GM23338 (cell line): ENCODE results near the gene TRHDE. TPM values are rescaled to one million over a fixed set of nuclear protein-coding genes. Genes with fewer than 3 reads are reported as not detected.

Source experiments
- ATAC-seq: fragments of 200-7000 bp; cut with Tn5 transposase; 3 replicates; pipeline ENCODE4 v1.9.1; 2020
- DNase-seq: peaks from one replicate; pipeline ENCODE4 v3.0.0-alpha.2; 2015; ENCODE audit warnings: low spot score
- H2AFZ ChIP-seq: fragments of 200-600 bp; sonication (generic); 2 replicates; pipeline ENCODE4 v1.8.0; 2016; ENCODE audit warnings: antibody characterized with exemption, mild to moderate bottlenecking, moderate library complexity
- H3F3A ChIP-seq: fragments of 200-600 bp; sonication (generic); replicated peaks from 2 replicates; pipeline ENCODE4 v1.8.0; 2017; ENCODE audit warnings: antibody characterized with exemption, mixed run types, low read depth
- H3K27ac ChIP-seq: fragments of 200-600 bp; sonication (generic); 2 replicates; pipeline ENCODE4 v1.6.1; 2016; ENCODE audit warnings: low read depth
- H3K27me3 ChIP-seq: fragments of 200-600 bp; sonication (generic); 2 replicates; pipeline ENCODE4 v1.8.0; 2016; ENCODE audit warnings: mild to moderate bottlenecking, mixed run types, moderate library complexity; ENCODE audit not compliant: insufficient read depth
- H3K36me3 ChIP-seq: fragments of 200-600 bp; sonication (generic); 2 replicates; pipeline ENCODE4 v1.8.0; 2016; ENCODE audit warnings: mild to moderate bottlenecking; ENCODE audit not compliant: insufficient read depth
- H3K4me1 ChIP-seq: fragments of 200-600 bp; sonication (generic); 2 replicates; pipeline ENCODE4 v1.8.0; 2016; ENCODE audit warnings: mild to moderate bottlenecking, moderate library complexity; ENCODE audit not compliant: insufficient read depth
- H3K4me2 ChIP-seq: fragments of 200-600 bp; sonication (generic); 2 replicates; pipeline ENCODE4 v1.7.1; 2017; ENCODE audit warnings: mixed run types
- H3K4me3 ChIP-seq: fragments of 200-600 bp; sonication (generic); 2 replicates; pipeline ENCODE4 v1.6.1; 2016; ENCODE audit warnings: mixed run types
- H3K79me2 ChIP-seq: fragments of 200-600 bp; sonication (generic); replicated peaks from 2 replicates; pipeline ENCODE4 v1.8.0; 2017; ENCODE audit warnings: mild to moderate bottlenecking; ENCODE audit not compliant: insufficient read depth
- H3K9me2 ChIP-seq: fragments of 200-600 bp; sonication (generic); 2 replicates; pipeline ENCODE4 v1.8.0; 2017; ENCODE audit not compliant: insufficient read depth
- H4K20me1 ChIP-seq: fragments of 200-600 bp; sonication (generic); replicated peaks from 2 replicates; pipeline ENCODE4 v1.8.0; 2017; ENCODE audit warnings: mild to moderate bottlenecking; ENCODE audit not compliant: insufficient read depth
- H3K27ac Mint-ChIP-seq: 2 replicates; pipeline ENCODE4 v1.8.0; 2020; ENCODE audit warnings: inconsistent platforms, mild to moderate bottlenecking, moderate library complexity, mixed read lengths
- H3K27me3 Mint-ChIP-seq: 3 replicates; pipeline ENCODE4 v1.8.0; 2022; ENCODE audit warnings: low read depth, mild to moderate bottlenecking, moderate library complexity, mixed read lengths, inconsistent platforms; ENCODE audit not compliant: insufficient read depth, poor library complexity
- H3K36me3 Mint-ChIP-seq: 3 replicates; pipeline ENCODE4 v1.8.0; 2021; ENCODE audit warnings: low read depth, mild to moderate bottlenecking, inconsistent platforms, moderate library complexity, mixed read lengths
- H3K4me1 Mint-ChIP-seq: 3 replicates; pipeline ENCODE4 v1.8.0; 2020; ENCODE audit warnings: mild to moderate bottlenecking, inconsistent platforms, mixed read lengths
- H3K4me3 Mint-ChIP-seq: 3 replicates; pipeline ENCODE4 v1.8.0; 2021; ENCODE audit warnings: moderate library complexity, mild to moderate bottlenecking, inconsistent platforms, mixed read lengths
- H3K9me3 Mint-ChIP-seq: 3 replicates; pipeline ENCODE4 v1.8.0; 2020; ENCODE audit warnings: moderate library complexity, mild to moderate bottlenecking, inconsistent platforms, mixed read lengths
- CREB1 ChIP-seq: fragments of 250-450 bp; sonication (Bioruptor Pico); IDR thresholded peaks from 2 replicates; pipeline ENCODE4 v1.5.0; 2020; ENCODE audit warnings: low read depth, mild to moderate bottlenecking, moderate library complexity
- CTCF ChIP-seq, 2 experiments: fragments of 200-600 bp in 1 of 2; sonication (generic) in 1 of 2; conservative IDR thresholded peaks; 2 replicates each; pipeline versions ENCODE4 v1.5.1 to v1.6.1; 2016 to 2017; ENCODE audit warnings: antibody characterized with exemption in 2 of 2, low read depth in 2 of 2, mild to moderate bottlenecking in 2 of 2, moderate library complexity in 1 of 2
- ETS1 ChIP-seq: IDR thresholded peaks from 2 replicates; pipeline ENCODE4 v1.6.1; 2016; ENCODE audit warnings: antibody characterized with exemption
- EZH2 ChIP-seq: fragments of 200-600 bp; sonication (generic); IDR thresholded peaks from one replicate; pipeline ENCODE4 v1.8.0; 2017; ENCODE audit warnings: antibody characterized with exemption, mild to moderate bottlenecking, low read depth; ENCODE audit not compliant: unreplicated experiment
- EZH2phosphoT487 ChIP-seq: fragments of 200-600 bp; sonication (generic); IDR thresholded peaks from one replicate; pipeline ENCODE4 v1.8.1; 2018; ENCODE audit warnings: antibody characterized with exemption; ENCODE audit not compliant: unreplicated experiment
- JUNB ChIP-seq: IDR thresholded peaks from one replicate; pipeline ENCODE4 v1.6.1; 2016; ENCODE audit warnings: antibody characterized with exemption; ENCODE audit not compliant: unreplicated experiment
- NANOG ChIP-seq: IDR thresholded peaks from 2 replicates; pipeline ENCODE4 v1.6.1; 2016; ENCODE audit warnings: antibody characterized with exemption, borderline replicate concordance
- POLR2AphosphoS5 ChIP-seq: IDR thresholded peaks from 2 replicates; pipeline ENCODE4 v1.6.1; 2016; ENCODE audit warnings: antibody characterized with exemption, low read depth
- REST ChIP-seq: IDR thresholded peaks from one replicate; pipeline ENCODE4 v1.6.1; 2018; ENCODE audit warnings: antibody characterized with exemption; ENCODE audit not compliant: unreplicated experiment
- STAT1 ChIP-seq: IDR thresholded peaks from one replicate; pipeline ENCODE4 v1.6.1; 2016; ENCODE audit warnings: antibody characterized with exemption; ENCODE audit not compliant: unreplicated experiment
- ZNF114 ChIP-seq: fragments of 250-450 bp; sonication (Bioruptor Pico); IDR thresholded peaks from 2 replicates; pipeline ENCODE4 v1.5.0; 2020; ENCODE audit warnings: mild to moderate bottlenecking, moderate library complexity
- ZNF331 ChIP-seq: fragments of 250-450 bp; sonication (Bioruptor Pico); IDR thresholded peaks from 2 replicates; pipeline ENCODE4 v1.5.0; 2020; ENCODE audit warnings: low read depth, mild to moderate bottlenecking, moderate library complexity
- polyA plus RNA-seq: library from polyadenylated mRNA; unstranded; fragments of >200 nt; fragmentation: Nextera tagmentation; extraction: Ambion mirVana; gene quantifications from 2 replicates; pipeline ENCODE4 v1.2.1, GENCODE V29; 2016
- total RNA-seq: library from RNA; depleted of rRNA; stranded (reverse); fragments of >200 nt; shearing (Covaris generic); gene quantifications from 2 replicates; pipeline ENCODE4 v1.2.3, GENCODE V29; 2014
- TF ChIP-seq, protein P1 (sequence below): fragments of 250-450 bp; sonication (Bioruptor Pico); IDR thresholded peaks from 2 replicates; pipeline ENCODE4 v1.5.0; 2020; ENCODE audit warnings: mild to moderate bottlenecking, moderate library complexity

The TRHDE gene
- total and polyA plus RNA-seq, 2 experiments from 2014 or later, result 1.3 to 7.7 TPM

DNA sequence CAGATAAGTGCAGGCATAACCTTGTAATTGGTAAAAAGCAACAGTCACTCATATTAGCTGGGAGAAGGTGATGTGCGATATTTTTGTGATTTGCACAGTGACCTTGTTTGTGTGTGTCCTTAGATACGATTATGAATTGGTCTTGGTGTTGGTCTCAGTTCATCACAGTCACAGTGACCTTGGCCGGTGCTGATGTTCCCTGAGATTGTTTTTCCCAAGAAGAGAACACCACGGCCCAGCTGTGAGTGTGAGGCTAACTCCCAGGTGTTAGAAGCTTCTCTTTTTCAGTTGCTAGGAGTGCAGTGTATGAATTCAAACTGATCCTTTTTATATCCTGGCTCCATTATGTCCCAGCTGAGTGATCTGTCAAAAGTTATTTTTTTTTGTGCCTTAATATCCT is 46.2 kb downstream of the TRHDE start:
- Histone ChIP-seq H3K4me2 (no peak overlapping the region), H3K9me2 (no peaks in the 10 kb centered on the region), H3F3A (no peaks in the 10 kb centered on the region), H3K4me3 (no peak overlapping the region), H3K27me3 (no peaks in the 10 kb centered on the region), H4K20me1 (no peaks in the 10 kb centered on the region), H3K79me2 (no peaks in the 10 kb centered on the region), H3K36me3 (no peaks in the 10 kb centered on the region), H3K27ac (no peak overlapping the region), H2AFZ (no peak overlapping the region), H3K4me1 (peaks cover 7% of the 10 kb centered on the region)
- DNase-seq (no peak), ATAC-seq (no peak)
- Mint-ChIP-seq H3K27ac (no peak overlapping the region), H3K4me1 (no peaks in the 10 kb centered on the region), H3K27me3 (no peaks in the 10 kb centered on the region), H3K4me3 (no peak overlapping the region), H3K36me3 (no peaks in the 10 kb centered on the region), H3K9me3 (no peaks in the 10 kb centered on the region)
- TF ChIP-seq EZH2phosphoT487 (no peak), EZH2 (no peak), CTCF (conservative IDR thresholded peaks at IDR 0.05; ENCODE audit: low read depth in 2 of 2) (no peak), JUNB (no peak), REST (no peak), STAT1 (no peak), ZNF331 (CRISPR knock-in tag) (no peak), NANOG (no peak), POLR2AphosphoS5 (no peak), ETS1 (no peak), CREB1 (no peak), ZNF114 (CRISPR knock-in tag) (no peak)
- TF ChIP-seq, protein P1, sequence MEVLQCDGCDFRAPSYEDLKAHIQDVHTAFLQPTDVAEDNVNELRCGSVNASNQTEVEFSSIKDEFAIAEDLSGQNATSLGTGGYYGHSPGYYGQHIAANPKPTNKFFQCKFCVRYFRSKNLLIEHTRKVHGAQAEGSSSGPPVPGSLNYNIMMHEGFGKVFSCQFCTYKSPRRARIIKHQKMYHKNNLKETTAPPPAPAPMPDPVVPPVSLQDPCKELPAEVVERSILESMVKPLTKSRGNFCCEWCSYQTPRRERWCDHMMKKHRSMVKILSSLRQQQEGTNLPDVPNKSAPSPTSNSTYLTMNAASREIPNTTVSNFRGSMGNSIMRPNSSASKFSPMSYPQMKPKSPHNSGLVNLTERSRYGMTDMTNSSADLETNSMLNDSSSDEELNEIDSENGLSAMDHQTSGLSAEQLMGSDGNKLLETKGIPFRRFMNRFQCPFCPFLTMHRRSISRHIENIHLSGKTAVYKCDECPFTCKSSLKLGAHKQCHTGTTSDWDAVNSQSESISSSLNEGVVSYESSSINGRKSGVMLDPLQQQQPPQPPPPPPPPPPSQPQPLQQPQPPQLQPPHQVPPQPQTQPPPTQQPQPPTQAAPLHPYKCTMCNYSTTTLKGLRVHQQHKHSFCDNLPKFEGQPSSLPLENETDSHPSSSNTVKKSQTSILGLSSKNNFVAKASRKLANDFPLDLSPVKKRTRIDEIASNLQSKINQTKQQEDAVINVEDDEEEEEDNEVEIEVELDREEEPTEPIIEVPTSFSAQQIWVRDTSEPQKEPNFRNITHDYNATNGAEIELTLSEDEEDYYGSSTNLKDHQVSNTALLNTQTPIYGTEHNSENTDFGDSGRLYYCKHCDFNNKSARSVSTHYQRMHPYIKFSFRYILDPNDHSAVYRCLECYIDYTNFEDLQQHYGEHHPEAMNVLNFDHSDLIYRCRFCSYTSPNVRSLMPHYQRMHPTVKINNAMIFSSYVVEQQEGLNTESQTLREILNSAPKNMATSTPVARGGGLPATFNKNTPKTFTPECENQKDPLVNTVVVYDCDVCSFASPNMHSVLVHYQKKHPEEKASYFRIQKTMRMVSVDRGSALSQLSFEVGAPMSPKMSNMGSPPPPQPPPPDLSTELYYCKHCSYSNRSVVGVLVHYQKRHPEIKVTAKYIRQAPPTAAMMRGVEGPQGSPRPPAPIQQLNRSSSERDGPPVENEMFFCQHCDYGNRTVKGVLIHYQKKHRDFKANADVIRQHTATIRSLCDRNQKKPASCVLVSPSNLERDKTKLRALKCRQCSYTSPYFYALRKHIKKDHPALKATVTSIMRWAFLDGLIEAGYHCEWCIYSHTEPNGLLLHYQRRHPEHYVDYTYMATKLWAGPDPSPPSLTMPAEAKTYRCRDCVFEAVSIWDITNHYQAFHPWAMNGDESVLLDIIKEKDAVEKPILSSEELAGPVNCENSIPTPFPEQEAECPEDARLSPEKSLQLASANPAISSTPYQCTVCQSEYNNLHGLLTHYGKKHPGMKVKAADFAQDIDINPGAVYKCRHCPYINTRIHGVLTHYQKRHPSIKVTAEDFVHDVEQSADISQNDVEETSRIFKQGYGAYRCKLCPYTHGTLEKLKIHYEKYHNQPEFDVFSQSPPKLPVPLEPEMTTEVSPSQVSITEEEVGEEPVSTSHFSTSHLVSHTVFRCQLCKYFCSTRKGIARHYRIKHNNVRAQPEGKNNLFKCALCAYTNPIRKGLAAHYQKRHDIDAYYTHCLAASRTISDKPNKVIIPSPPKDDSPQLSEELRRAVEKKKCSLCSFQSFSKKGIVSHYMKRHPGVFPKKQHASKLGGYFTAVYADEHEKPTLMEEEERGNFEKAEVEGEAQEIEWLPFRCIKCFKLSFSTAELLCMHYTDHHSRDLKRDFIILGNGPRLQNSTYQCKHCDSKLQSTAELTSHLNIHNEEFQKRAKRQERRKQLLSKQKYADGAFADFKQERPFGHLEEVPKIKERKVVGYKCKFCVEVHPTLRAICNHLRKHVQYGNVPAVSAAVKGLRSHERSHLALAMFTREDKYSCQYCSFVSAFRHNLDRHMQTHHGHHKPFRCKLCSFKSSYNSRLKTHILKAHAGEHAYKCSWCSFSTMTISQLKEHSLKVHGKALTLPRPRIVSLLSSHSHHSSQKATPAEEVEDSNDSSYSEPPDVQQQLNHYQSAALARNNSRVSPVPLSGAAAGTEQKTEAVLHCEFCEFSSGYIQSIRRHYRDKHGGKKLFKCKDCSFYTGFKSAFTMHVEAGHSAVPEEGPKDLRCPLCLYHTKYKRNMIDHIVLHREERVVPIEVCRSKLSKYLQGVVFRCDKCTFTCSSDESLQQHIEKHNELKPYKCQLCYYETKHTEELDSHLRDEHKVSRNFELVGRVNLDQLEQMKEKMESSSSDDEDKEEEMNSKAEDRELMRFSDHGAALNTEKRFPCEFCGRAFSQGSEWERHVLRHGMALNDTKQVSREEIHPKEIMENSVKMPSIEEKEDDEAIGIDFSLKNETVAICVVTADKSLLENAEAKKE (CRISPR knock-in tag), result no peak
